Measurements from ENCODE around the gene DDX25.

DNA sequence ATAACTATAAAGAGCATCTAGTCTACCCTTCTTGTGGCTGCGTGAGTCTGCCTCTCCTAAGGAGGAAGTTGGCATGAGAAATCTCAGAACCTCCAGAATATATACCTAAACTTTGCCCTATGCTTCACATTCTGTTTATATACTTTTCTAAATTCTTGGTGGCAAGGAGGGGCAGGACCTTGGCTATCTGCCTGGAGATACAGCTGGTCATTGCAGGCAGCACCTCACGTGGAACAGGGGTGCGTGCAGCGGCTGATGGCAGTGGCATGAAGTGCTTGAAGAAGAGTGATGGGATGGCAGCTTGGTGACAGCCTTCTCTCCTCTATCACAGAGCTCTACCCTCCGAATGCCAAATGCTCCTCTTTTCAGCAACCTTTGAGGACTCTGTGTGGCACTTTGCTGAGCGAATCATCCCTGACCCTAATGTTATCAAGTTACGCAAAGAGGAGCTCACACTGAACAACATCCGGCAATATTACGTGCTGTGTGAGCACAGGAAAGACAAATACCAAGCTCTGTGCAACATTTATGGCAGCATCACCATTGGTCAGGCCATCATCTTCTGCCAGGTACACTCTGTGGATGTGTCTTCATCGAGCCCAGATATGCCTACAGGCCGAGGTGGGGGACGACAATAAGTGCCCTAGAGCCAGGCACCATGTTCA, 12.5 kb downstream of the DDX25 start:
- TF ChIP-seq, protein P1, sequence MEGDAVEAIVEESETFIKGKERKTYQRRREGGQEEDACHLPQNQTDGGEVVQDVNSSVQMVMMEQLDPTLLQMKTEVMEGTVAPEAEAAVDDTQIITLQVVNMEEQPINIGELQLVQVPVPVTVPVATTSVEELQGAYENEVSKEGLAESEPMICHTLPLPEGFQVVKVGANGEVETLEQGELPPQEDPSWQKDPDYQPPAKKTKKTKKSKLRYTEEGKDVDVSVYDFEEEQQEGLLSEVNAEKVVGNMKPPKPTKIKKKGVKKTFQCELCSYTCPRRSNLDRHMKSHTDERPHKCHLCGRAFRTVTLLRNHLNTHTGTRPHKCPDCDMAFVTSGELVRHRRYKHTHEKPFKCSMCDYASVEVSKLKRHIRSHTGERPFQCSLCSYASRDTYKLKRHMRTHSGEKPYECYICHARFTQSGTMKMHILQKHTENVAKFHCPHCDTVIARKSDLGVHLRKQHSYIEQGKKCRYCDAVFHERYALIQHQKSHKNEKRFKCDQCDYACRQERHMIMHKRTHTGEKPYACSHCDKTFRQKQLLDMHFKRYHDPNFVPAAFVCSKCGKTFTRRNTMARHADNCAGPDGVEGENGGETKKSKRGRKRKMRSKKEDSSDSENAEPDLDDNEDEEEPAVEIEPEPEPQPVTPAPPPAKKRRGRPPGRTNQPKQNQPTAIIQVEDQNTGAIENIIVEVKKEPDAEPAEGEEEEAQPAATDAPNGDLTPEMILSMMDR (optimal IDR thresholded peaks at IDR 0.05 in 1 of 3, IDR thresholded peaks at IDR 0.05 in 1 of 3, conservative IDR thresholded peaks at IDR 0.05 in 1 of 3; ENCODE audit: extremely low read depth in 1 of 3, insufficient read depth in 2 of 3, low read length in 3 of 3), result no peak
- TF ChIP-seq EZH2 (IDR thresholded peaks at IDR 0.05; ENCODE audit: low read length), result no peak
